ENCODE measurements around the gene SPRR4.
"Not testable (repeated sequence)": the region's sequence is repeated elsewhere in the genome, so short reads cannot be mapped to it uniquely, and the experiment has no call there.

SPRR4 gene

GRCh38 chr1:152967201-152967600 is 3.2 kb upstream of the SPRR4 start:
- no peak for DNase-seq

- no peak for DNase-seq
Measured at GRCh38 chr1:152968248-152968647, 2.2 kb upstream of the SPRR4 start.

GRCh38 chr1:152969036-152969435 is 1.4 kb upstream of the SPRR4 start:
- no peak for DNase-seq

GRCh38 chr1:152972196-152972886 is 1.9 kb downstream of the SPRR4 start:
- DNase-seq = no peak

- no peak for DNase-seq
Measured at GRCh38 chr1:152976688-152977087, 6.2 kb downstream of the SPRR4 start.

- no peak for DNase-seq
Measured at GRCh38 chr1:152977614-152978013, 7.2 kb downstream of the SPRR4 start.

GRCh38 chr1:152980676-152981075 is 10.2 kb downstream of the SPRR4 start:
- DNase-seq = no peak

GRCh38 chr1:152981146-152981871 is 10.9 kb downstream of the SPRR4 start:
- DNase-seq = no peak

GRCh38 chr1:152982076-152982475 is 11.6 kb downstream of the SPRR4 start:
- DNase-seq = no peak

GRCh38 chr1:152983234-152983633 is 12.8 kb downstream of the SPRR4 start:
- DNase-seq = no peak

GRCh38 chr1:152983743-152984142 is 13.3 kb downstream of the SPRR4 start, which contains the start of gene SPRR1A:
Gene SPRR1A (plus strand): TSS chr1:152984081. CDS start chr1:152985231, 1,150 bp downstream.
- no peak for DNase-seq

GRCh38 chr1:152986578-152986977 is 16.1 kb downstream of the SPRR4 start:
- no peak for DNase-seq

- no peak for DNase-seq
Measured at GRCh38 chr1:152993186-152993585, 22.7 kb downstream of the SPRR4 start.

- no peak for DNase-seq
Measured at GRCh38 chr1:152995842-152996241, 25.4 kb downstream of the SPRR4 start.

GRCh38 chr1:152996633-152997400 is 26.4 kb downstream of the SPRR4 start:
- DNase-seq = no peak

- DNase-seq = no peak
Measured at GRCh38 chr1:152997901-152998300, 27.5 kb downstream of the SPRR4 start.

GRCh38 chr1:152998476-152998875 is 28.0 kb downstream of the SPRR4 start:
- DNase-seq = no peak

- no peak for DNase-seq
Measured at GRCh38 chr1:152999818-153000217, 29.4 kb downstream of the SPRR4 start.

GRCh38 chr1:153000294-153000693 is 29.8 kb downstream of the SPRR4 start:
- no peak for DNase-seq

- DNase-seq = no peak
Measured at GRCh38 chr1:153001382-153001781, 30.9 kb downstream of the SPRR4 start, which contains the start of gene SPRR3. Gene SPRR3 (plus strand): TSS chr1:153001749. CDS start chr1:153003021, 1,272 bp downstream.

GRCh38 chr1:153011235-153011758 is 40.8 kb downstream of the SPRR4 start:
- not testable (repeated sequence) for DNase-seq

- DNase-seq = not testable (repeated sequence)
Measured at GRCh38 chr1:153021829-153022228, 51.4 kb downstream of the SPRR4 start.
